SK-N-MC (cell line): ENCODE data around the gene SNRPN.
A peak's percentile ranks its signal among the peaks of the same experiment; 100 is the strongest.

Experiments used
- EZH2 ChIP-seq: fragments of 200-600 bp; sonication (generic); IDR thresholded peaks from one replicate; pipeline ENCODE4 v1.6.1; 2017; ENCODE audit warnings: antibody characterized with exemption
- POLR2AphosphoS5 ChIP-seq: IDR thresholded peaks from 2 replicates; pipeline ENCODE4 v1.6.1; 2012; ENCODE audit warnings: mild to moderate bottlenecking, low read depth, low read length, borderline replicate concordance

DNA sequence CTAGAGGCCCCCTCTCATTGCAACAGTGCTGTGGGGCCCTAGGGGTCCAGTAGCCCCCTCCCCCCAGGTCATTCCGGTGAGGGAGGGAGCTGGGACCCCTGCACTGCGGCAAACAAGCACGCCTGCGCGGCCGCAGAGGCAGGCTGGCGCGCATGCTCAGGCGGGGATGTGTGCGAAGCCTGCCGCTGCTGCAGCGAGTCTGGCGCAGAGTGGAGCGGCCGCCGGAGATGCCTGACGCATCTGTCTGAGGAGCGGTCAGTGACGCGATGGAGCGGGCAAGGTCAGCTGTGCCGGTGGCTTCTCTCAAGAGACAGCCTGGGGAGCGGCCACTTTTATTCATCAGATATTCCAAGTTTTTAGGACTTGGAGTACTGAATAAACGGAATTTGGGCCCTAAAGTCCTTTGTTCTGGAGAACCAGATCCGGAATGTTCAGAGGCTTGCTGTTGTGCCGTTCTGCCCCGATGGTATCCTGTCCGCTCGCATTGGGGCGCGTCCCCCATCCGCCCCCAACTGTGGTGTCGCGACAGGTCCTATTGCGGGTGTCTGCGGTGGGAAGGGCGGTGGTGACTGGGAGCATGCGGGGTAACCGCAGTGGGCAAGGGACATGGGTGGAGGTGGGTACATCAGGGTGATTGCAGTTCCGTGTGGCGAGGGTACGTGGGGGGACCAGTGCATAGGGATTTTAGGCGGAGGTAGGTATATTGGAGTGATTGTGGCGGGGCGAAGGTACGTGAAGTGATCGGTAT, at the start of gene SNRPN, which contains the start of gene SNURF:
- TF ChIP-seq POLR2AphosphoS5 (peak; percentile 91), EZH2 (no peak)
